ENCODE results near the gene TPO. TPM values are rescaled to one million over a fixed set of nuclear protein-coding genes. Genes with fewer than 3 reads are reported as not detected.

TPO gene
- total RNA-seq, 4 donors from 2014 or later: 7.2 to 32.6 (median 16.6) TPM

DNA sequence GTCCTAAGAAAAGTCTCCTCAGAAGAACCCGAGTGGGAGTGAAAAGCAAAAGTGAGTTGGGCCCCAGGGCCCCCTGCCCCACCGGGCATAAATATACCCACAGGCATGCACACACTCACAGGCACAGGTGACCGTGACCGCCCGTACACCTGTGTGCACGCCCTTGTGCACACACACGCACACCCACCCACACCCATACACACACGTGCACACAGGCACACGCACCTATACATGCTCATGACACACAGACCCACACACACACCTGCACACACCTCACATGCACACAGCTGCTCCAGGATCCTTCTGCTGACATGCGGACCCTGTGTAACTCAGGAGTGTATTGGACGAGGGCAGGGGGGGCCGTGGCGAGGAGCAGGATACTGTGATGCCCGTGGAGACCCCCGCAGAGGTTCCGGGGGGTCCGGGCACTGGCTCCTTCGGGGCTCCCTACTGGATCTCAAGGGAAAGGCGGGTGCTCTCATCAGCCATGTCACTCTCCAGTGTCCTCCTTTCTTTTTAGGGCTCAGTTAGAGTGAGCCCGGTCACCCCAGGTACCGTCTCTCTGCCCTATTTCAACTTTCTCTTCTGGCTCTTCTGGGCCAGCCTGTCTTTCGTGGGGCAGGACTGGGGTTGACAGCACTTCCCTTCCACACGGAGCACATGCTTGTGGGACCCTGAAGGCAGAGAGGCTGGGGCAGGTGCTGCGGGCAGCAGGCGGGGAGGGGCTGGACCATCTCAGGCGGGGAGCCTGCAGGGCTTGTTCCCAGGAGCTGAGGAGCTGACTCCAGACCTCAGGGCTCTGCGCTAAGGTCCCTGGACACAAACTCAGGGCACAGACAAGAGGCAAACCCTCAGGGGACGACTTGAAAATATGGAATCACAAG, 48.5 kb downstream of the TPO start:
- H3K36me3 ChIP-seq: no peaks in the 10 kb centered on the region
- WGBS, 2 donors: 71% methylated on average over 22 to 28 of the region's 28 CpGs
- no peaks in the 10 kb centered on the region for H3K27me3 ChIP-seq
- H3K4me3 ChIP-seq: no peak overlapping the region
- no peak for DNase-seq (ENCODE audit: low spot score in 2 of 2)
- H3K9me3 ChIP-seq: no peaks in the 10 kb centered on the region
- no peaks in the 10 kb centered on the region for H3K4me1 ChIP-seq
- no peak overlapping the region for H3K27ac ChIP-seq
- no peak for TF ChIP-seq POLR2A (IDR thresholded peaks at IDR 0.05)
- TF ChIP-seq EP300 (IDR thresholded peaks at IDR 0.05): no peak
- TF ChIP-seq, protein P1, sequence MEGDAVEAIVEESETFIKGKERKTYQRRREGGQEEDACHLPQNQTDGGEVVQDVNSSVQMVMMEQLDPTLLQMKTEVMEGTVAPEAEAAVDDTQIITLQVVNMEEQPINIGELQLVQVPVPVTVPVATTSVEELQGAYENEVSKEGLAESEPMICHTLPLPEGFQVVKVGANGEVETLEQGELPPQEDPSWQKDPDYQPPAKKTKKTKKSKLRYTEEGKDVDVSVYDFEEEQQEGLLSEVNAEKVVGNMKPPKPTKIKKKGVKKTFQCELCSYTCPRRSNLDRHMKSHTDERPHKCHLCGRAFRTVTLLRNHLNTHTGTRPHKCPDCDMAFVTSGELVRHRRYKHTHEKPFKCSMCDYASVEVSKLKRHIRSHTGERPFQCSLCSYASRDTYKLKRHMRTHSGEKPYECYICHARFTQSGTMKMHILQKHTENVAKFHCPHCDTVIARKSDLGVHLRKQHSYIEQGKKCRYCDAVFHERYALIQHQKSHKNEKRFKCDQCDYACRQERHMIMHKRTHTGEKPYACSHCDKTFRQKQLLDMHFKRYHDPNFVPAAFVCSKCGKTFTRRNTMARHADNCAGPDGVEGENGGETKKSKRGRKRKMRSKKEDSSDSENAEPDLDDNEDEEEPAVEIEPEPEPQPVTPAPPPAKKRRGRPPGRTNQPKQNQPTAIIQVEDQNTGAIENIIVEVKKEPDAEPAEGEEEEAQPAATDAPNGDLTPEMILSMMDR (IDR thresholded peaks at IDR 0.05): no peak

DNA sequence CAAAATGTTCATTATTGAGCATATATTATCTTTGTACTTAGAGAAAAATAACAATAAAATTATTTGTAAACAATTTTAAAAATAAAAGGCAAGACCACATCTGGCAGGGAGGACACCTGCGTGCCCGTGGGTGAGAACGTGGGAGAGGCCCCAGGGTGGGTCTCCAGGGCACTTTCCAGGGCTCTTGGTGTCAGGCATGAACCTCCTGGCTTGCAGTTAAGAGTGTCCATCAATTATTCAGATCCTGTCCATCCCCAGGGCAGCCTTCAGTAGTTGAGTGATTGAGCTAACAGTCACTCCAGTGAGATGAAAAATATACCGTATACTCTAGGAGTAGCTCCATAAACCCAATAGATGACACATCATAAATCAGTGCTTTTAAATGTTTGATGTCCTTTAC, 49.7 kb downstream of the TPO start:
- Histone ChIP-seq H3K27ac (no peak overlapping the region), H3K36me3 (no peaks in the 10 kb centered on the region), H3K4me1 (no peaks in the 10 kb centered on the region), H3K4me3 (no peak overlapping the region), H3K27me3 (no peaks in the 10 kb centered on the region), H3K9me3 (peaks cover 0 to 3% (median 0%) of the 10 kb centered on the region in 4 donors)
- DNase-seq (ENCODE audit: low spot score in 2 of 2): no peak
- TF ChIP-seq POLR2A (IDR thresholded peaks at IDR 0.05) (no peak), EP300 (IDR thresholded peaks at IDR 0.05) (no peak)
- TF ChIP-seq, protein P1 (IDR thresholded peaks at IDR 0.05): no peak
- 65 to 67% methylated on average over 4 of the region's 4 CpGs for WGBS, 2 donors

DNA sequence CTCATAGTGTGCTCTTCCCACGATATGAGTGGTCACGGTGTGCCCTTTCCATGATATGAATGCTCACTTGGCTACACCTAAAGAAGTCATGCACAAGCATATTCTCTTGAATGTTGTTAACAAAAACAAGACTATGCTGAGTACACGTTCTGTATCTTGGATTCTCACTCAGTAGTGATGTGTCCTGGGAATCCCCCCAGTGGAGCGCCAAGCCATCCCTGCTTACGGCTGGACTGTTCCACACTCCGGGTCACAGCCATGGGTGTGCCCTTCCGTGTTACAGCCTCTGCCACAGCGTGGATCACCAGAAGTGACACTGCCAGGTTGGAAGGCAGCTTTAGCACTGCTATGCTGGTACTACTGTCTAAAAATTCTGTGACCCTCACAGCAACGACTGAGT, 59.1 kb downstream of the TPO start:
- DNase-seq (ENCODE audit: low spot score in 2 of 2): no peak
- no peaks in the 10 kb centered on the region for H3K36me3 ChIP-seq
- TF ChIP-seq POLR2A (IDR thresholded peaks at IDR 0.05): no peak
- TF ChIP-seq, protein P1 (IDR thresholded peaks at IDR 0.05): no peak
- TF ChIP-seq EP300 (IDR thresholded peaks at IDR 0.05): no peak
- H3K27me3 ChIP-seq: no peaks in the 10 kb centered on the region
- WGBS, 2 donors: 88 to 90% methylated on average over 9 of the region's 9 CpGs
- H3K9me3 ChIP-seq: peaks cover 0 to 22% (median 1%) of the 10 kb centered on the region in 4 donors
- H3K4me3 ChIP-seq: no peak overlapping the region
- no peaks in the 10 kb centered on the region for H3K4me1 ChIP-seq
- no peak overlapping the region for H3K27ac ChIP-seq

DNA sequence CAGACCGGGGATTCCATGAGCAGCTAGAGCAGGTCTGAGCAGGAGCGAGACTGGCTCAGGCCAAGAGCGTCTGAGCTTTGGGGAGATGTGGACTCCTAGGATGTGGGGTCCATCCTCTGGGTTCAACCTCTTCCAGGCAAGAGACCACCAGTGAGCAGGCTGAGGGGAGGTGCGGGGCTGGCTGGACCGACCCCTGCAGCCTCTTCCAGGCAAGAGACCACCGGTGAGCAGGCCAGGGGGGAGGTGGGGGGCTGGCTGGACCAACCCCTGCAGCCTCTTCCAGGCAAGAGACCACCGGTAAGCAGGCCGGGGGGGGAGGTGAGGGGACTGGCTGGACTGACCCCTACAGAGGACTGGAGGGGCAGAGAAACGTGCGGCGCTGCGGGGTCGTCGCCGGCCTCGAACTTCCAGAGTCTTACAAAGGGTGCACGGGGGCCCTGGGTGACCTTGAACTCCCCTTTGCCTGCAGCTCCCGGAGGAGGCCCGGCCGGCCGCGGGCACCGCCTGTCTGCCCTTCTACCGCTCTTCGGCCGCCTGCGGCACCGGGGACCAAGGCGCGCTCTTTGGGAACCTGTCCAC, 63.4 kb downstream of the TPO start:
- 89 to 97% methylated on average over 30 of the region's 30 CpGs for WGBS, 2 donors
- no peaks in the 10 kb centered on the region for H3K36me3 ChIP-seq
- DNase-seq (ENCODE audit: low spot score in 2 of 2): no peak

More for the DNA sequence above, 63.4 kb downstream of the TPO start:
- Histone ChIP-seq H3K9me3 (no peaks in the 10 kb centered on the region), H3K27ac (no peak overlapping the region), H3K27me3 (no peaks in the 10 kb centered on the region), H3K4me1 (no peaks in the 10 kb centered on the region), H3K4me3 (no peak overlapping the region)
- TF ChIP-seq POLR2A (IDR thresholded peaks at IDR 0.05) (no peak), EP300 (IDR thresholded peaks at IDR 0.05) (no peak)
- TF ChIP-seq, protein P1 (IDR thresholded peaks at IDR 0.05): no peak
